ENCODE measurements around the gene EGFL7.

Gene EGFL7

GRCh38 chr9:136675477-136676296 is 13.0 kb downstream of the EGFL7 start:
- no peak for DNase-seq

- no peak for DNase-seq
Measured at GRCh38 chr9:136676297-136676794, 13.6 kb downstream of the EGFL7 start.

GRCh38 chr9:136676920-136677686 is 14.4 kb downstream of the EGFL7 start:
- DNase-seq = no peak

GRCh38 chr9:136678034-136678433 is 15.3 kb downstream of the EGFL7 start:
- DNase-seq = no peak

- no peak for DNase-seq
Measured at GRCh38 chr9:136678624-136679023, 15.9 kb downstream of the EGFL7 start.

GRCh38 chr9:136679431-136679941 is 16.8 kb downstream of the EGFL7 start:
- DNase-seq = no peak

GRCh38 chr9:136681029-136681428 is 18.3 kb downstream of the EGFL7 start:
- no peak for DNase-seq

GRCh38 chr9:136681945-136682699 is 19.4 kb downstream of the EGFL7 start:
- DNase-seq = no peak

GRCh38 chr9:136682710-136683109 is 20.0 kb downstream of the EGFL7 start:
- no peak for DNase-seq

- no peak for DNase-seq
Measured at GRCh38 chr9:136683173-136683745, 20.5 kb downstream of the EGFL7 start.

GRCh38 chr9:136683755-136684154 is 21.0 kb downstream of the EGFL7 start:
- no peak for DNase-seq

- no peak for DNase-seq
Measured at GRCh38 chr9:136684339-136684738, 21.6 kb downstream of the EGFL7 start.

GRCh38 chr9:136684799-136685198 is 22.1 kb downstream of the EGFL7 start:
- DNase-seq = no peak

- no peak for DNase-seq
Measured at GRCh38 chr9:136685216-136685615, 22.5 kb downstream of the EGFL7 start.

- DNase-seq = no peak
Measured at GRCh38 chr9:136685790-136686533, 23.2 kb downstream of the EGFL7 start.

- DNase-seq = no peak
Measured at GRCh38 chr9:136686534-136686793, 23.7 kb downstream of the EGFL7 start.

GRCh38 chr9:136686794-136687711 is 24.3 kb downstream of the EGFL7 start, which contains the start of gene AGPAT2:
AGPAT2 (minus strand) TSS chr9:136687457; CDS start chr9:136687357, 100 bp downstream.
- peak; percentile 75 for DNase-seq

GRCh38 chr9:136687721-136688223 is 25.1 kb downstream of the EGFL7 start:
- no peak for DNase-seq

- DNase-seq = peak; percentile 27
Measured at GRCh38 chr9:136688274-136689107, 25.8 kb downstream of the EGFL7 start.

GRCh38 chr9:136689108-136689460 is 26.4 kb downstream of the EGFL7 start:
- no peak for DNase-seq

Measured in eye (tissue), 1 donor.